Measurements from ENCODE around the gene APPL1.

GRCh38 chr3:57206423-57206822 is 21.1 kb upstream of the APPL1 start:
- TF ChIP-seq CTCF (IDR thresholded peaks at IDR 0.05): no peak
- no peak for TF ChIP-seq POLR2A (IDR thresholded peaks at IDR 0.05)
